Spleen (tissue), 11 donors: Measurements from ENCODE around the gene NPY1R. TPM values are rescaled to one million over a fixed set of nuclear protein-coding genes. Genes with fewer than 3 reads are reported as not detected.

Experiments used
- DNase-seq: peaks from one replicate; pipeline ENCODE4 v3.0.0-alpha.2; 2020
- H3K27ac ChIP-seq, 8 donors: fragments of 200-600 bp; sonication (generic) in 7 of 8; 1 replicate in 4 of 8; 2 replicates in 4 of 8; pipeline versions ENCODE4 v1.5.0 to v1.8.0; 2016 to 2021; ENCODE audit warnings: inconsistent platforms in 4 of 8, mild to moderate bottlenecking in 4 of 8, moderate library complexity in 1 of 8
- H3K27me3 ChIP-seq, 7 donors: fragments of 200-600 bp; sonication (generic) in 6 of 7; replicated peaks in 1 of 7; 1 replicate in 4 of 7; 2 replicates in 3 of 7; pipeline versions ENCODE4 v1.5.0 to v1.8.0; 2016 to 2021; ENCODE audit warnings: inconsistent platforms in 3 of 7, mild to moderate bottlenecking in 1 of 7
- H3K36me3 ChIP-seq, 6 donors: fragments of 200-600 bp; sonication (generic) in 5 of 6; 1 replicate in 4 of 6; 2 replicates in 2 of 6; pipeline versions ENCODE4 v1.5.0 to v1.8.0; 2016 to 2021; ENCODE audit warnings: inconsistent platforms in 2 of 6
- H3K4me1 ChIP-seq, 6 donors: fragments of 200-600 bp; sonication (generic) in 5 of 6; 1 replicate in 3 of 6; 2 replicates in 3 of 6; pipeline versions ENCODE4 v1.5.0 to v1.8.0; 2016 to 2021; ENCODE audit warnings: inconsistent platforms in 3 of 6
- H3K4me3 ChIP-seq, 8 donors: fragments of 200-600 bp; sonication (generic) in 7 of 8; 1 replicate in 4 of 8; 2 replicates in 4 of 8; pipeline versions ENCODE4 v1.5.0 to v1.8.0; 2016 to 2021; ENCODE audit warnings: inconsistent platforms in 4 of 8, mild to moderate bottlenecking in 4 of 8, moderate library complexity in 2 of 8
- H3K9me3 ChIP-seq, 8 donors: fragments of 200-600 bp; sonication (generic) in 7 of 8; 1 replicate in 4 of 8; 2 replicates in 4 of 8; pipeline versions ENCODE4 v1.5.0 to v1.8.0; 2016 to 2021; ENCODE audit warnings: inconsistent platforms in 4 of 8
- CTCF ChIP-seq, 11 experiments: fragments of 200-600 bp in 7 of 11; fragments of 450-650 bp in 4 of 11; sonication (generic) in 4 of 11; IDR thresholded peaks in 8 of 11; conservative IDR thresholded peaks in 3 of 11; 1 replicate in 7 of 11; 2 replicates in 4 of 11; pipeline versions ENCODE4 v1.4.0 to v1.8.0; 2016 to 2021; ENCODE audit warnings: antibody characterized with exemption in 11 of 11, inconsistent platforms in 4 of 11, mild to moderate bottlenecking in 1 of 11
- POLR2A ChIP-seq, 3 donors: fragments of 450-650 bp; IDR thresholded peaks; one replicate each; pipeline ENCODE4 v1.5.1; 2017; ENCODE audit warnings: antibody characterized with exemption in 3 of 3, mild to moderate bottlenecking in 1 of 3
- POLR2AphosphoS5 ChIP-seq, 3 donors: sonication (generic); formaldehyde crosslinking; IDR thresholded peaks; one replicate each; pipeline ENCODE4 v1.5.1; 2017; ENCODE audit warnings: antibody characterized with exemption in 3 of 3
- WGBS, 5 donors: extraction: QIAGEN DNeasy Blood & Tissue Kit in 3 of 5; methylation state at CpG; one replicate each; pipeline versions ENCODE4 v1.1.5 to v1.1.7; 2013 to 2018; 5-methylcytosine and 5-hydroxymethylcytosine counted together
- intact Hi-C: fragments of 100-400 bp; cut with DNase I; formaldehyde crosslinking; loops from one replicate; pipeline ENCODE4 v1.15.0; 2023; ENCODE audit warnings: low total_unique reads
- polyA plus RNA-seq, 3 donors: library from polyadenylated mRNA; stranded (reverse); fragments of 200-250 nt; gene quantifications; one replicate each; pipeline ENCODE4 v1.2.1, GENCODE V29; 2013
- total RNA-seq, 7 donors: library from RNA; depleted of rRNA in 3 of 7; stranded (reverse); fragments of >200 nt in 3 of 7; fragmentation: NEBNext Ultra II Directional in 4 of 7; extraction: Animal tissue kit (Norgen Biotek cat#: 25700) in 4 of 7; gene quantifications; one replicate each; pipeline versions ENCODE4 v1.1.0 to v1.2.1, GENCODE V29; 2016 to 2021
- donor health status: healthy with polysubstance abuse.
- donor health status: DM: no; HTN: no; CAD: no; lungs with moderate emphysema.
- donor health status: DM: no; HTN: no; CAD: no.
- donor health status: Bipolar disorder and iron deficiency.
- donor health status: healthy.
- donor health status: DM: no; HTN: no; CAD: no.
- donor health status: DM: yes; HTN: yes; CAD: no.

Gene NPY1R
- total and polyA plus RNA-seq, 10 donors = 10.8 to 179 (median 86.7) TPM

- Histone ChIP-seq H3K27ac (no peak overlapping the region), H3K4me1 (no peaks in the 10 kb centered on the region), H3K36me3 (no peaks in the 10 kb centered on the region), H3K27me3 (no peaks in the 10 kb centered on the region), H3K9me3 (peaks cover 0 to 4% (median 0%) of the 10 kb centered on the region in 8 donors), H3K4me3 (no peak overlapping the region)
- TF ChIP-seq POLR2A (IDR thresholded peaks at IDR 0.05) (no peak), CTCF (IDR thresholded peaks at IDR 0.05 in 8 of 11, conservative IDR thresholded peaks at IDR 0.05 in 3 of 11) (no peak), POLR2AphosphoS5 (IDR thresholded peaks at IDR 0.05) (no peak)
- intact Hi-C loops = no loop called here
- WGBS, 5 donors = 88 to 98% (median 90%) methylated on average over 2 of the region's 2 CpGs
- no peak for DNase-seq
These were observed 29.3 kb downstream of the NPY1R start for GRCh38 chr4:163303069-163303468.

- TF ChIP-seq POLR2AphosphoS5 (IDR thresholded peaks at IDR 0.05) (no peak), CTCF (IDR thresholded peaks at IDR 0.05 in 8 of 11, conservative IDR thresholded peaks at IDR 0.05 in 3 of 11) (no peak), POLR2A (IDR thresholded peaks at IDR 0.05) (no peak)
- H3K27me3 ChIP-seq = no peaks in the 10 kb centered on the region
- no peak overlapping the region for H3K4me3 ChIP-seq
- intact Hi-C loops = no loop called here
- no peaks in the 10 kb centered on the region for H3K36me3 ChIP-seq
- H3K4me1 ChIP-seq = no peaks in the 10 kb centered on the region
- H3K27ac ChIP-seq = no peak overlapping the region
- no peak for DNase-seq
- WGBS, 5 donors = 57 to 79% (median 62%) methylated on average over 3 of the region's 3 CpGs
- peaks cover 0 to 4% (median 0%) of the 10 kb centered on the region in 8 donors for H3K9me3 ChIP-seq
These were observed 32.0 kb downstream of the NPY1R start for GRCh38 chr4:163300445-163300844.

DNA sequence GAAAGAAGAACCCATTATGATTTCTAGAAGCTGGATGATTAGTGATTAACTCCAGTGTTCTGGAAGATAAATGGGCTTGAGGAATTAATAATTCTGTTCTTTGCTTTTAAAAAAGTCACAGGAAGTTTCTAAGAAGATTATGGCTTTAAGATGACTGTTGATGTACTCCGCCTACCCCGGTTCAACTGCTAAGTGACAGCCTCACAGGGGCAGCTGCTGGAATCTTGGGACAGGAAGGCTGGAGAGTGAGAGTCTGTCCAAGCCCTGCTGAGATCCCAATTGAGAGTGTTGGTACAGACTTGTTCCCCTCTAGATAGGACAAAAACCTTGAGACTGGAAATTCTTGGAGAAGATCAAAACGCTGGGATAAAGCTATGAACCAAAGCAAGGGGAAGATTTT lies 37.3 kb downstream of the NPY1R start:
- Histone ChIP-seq H3K27ac (no peak overlapping the region), H3K36me3 (no peaks in the 10 kb centered on the region), H3K9me3 (peaks cover 0 to 4% (median 0%) of the 10 kb centered on the region in 8 donors), H3K4me1 (no peaks in the 10 kb centered on the region), H3K27me3 (peaks cover 0 to 2% (median 0%) of the 10 kb centered on the region in 7 donors), H3K4me3 (no peak overlapping the region)
- intact Hi-C loops = no loop called here
- WGBS, 5 donors = 75 to 86% (median 81%) methylated on average over 3 of the region's 3 CpGs
- TF ChIP-seq POLR2A (IDR thresholded peaks at IDR 0.05) = no peak
- no peak for TF ChIP-seq CTCF (IDR thresholded peaks at IDR 0.05 in 8 of 11, conservative IDR thresholded peaks at IDR 0.05 in 3 of 11)
- TF ChIP-seq POLR2AphosphoS5 (IDR thresholded peaks at IDR 0.05) = no peak
- no peak for DNase-seq

DNA sequence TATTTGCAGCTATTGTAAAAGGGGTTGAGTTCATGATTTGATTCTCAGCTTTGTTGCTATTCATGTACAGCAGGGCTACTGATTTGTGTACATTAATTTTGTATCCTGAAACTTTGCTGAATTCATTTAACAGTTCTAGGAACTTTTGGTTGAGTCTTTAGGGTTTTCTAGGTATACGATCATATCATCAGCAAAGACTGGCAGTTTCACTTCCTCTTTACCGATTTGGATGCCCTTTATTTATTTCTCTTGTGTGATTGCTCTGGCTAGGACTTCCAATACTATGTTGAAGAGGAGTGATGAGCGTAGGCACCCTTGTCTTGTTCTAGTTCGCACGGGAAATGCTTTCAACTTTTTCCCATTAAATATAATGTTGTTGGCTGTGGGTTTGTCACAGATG lies 48.1 kb downstream of the NPY1R start:
- DNase-seq = no peak
- H3K4me3 ChIP-seq = no peak overlapping the region
- no peaks in the 10 kb centered on the region for H3K27me3 ChIP-seq
- no peaks in the 10 kb centered on the region for H3K4me1 ChIP-seq
- TF ChIP-seq POLR2AphosphoS5 (IDR thresholded peaks at IDR 0.05) (no peak), POLR2A (IDR thresholded peaks at IDR 0.05) (no peak), CTCF (IDR thresholded peaks at IDR 0.05 in 8 of 11, conservative IDR thresholded peaks at IDR 0.05 in 3 of 11) (no peak)
- intact Hi-C loops = no loop called here
- 75 to 86% (median 79%) methylated on average over 5 of the region's 5 CpGs for WGBS, 5 donors
- H3K27ac ChIP-seq = no peak overlapping the region
- H3K36me3 ChIP-seq = no peaks in the 10 kb centered on the region
- peaks cover 0 to 5% (median 0%) of the 10 kb centered on the region in 8 donors for H3K9me3 ChIP-seq
